Epithelial cell of umbilical artery (primary cell): ENCODE measurements around the gene RBM20. TPM values are rescaled to one million over a fixed set of nuclear protein-coding genes. Genes with fewer than 3 reads are reported as not detected.

Experiments used
- total RNA-seq: library from RNA; depleted of rRNA; stranded (reverse); fragments of >200 nt; gene quantifications from 2 replicates; pipeline ENCODE4 v1.2.3, GENCODE V29; 2014

RBM20 gene
- total RNA-seq, result under 0.01 TPM in 1 of 2 replicates, not detected in the other

DNA sequence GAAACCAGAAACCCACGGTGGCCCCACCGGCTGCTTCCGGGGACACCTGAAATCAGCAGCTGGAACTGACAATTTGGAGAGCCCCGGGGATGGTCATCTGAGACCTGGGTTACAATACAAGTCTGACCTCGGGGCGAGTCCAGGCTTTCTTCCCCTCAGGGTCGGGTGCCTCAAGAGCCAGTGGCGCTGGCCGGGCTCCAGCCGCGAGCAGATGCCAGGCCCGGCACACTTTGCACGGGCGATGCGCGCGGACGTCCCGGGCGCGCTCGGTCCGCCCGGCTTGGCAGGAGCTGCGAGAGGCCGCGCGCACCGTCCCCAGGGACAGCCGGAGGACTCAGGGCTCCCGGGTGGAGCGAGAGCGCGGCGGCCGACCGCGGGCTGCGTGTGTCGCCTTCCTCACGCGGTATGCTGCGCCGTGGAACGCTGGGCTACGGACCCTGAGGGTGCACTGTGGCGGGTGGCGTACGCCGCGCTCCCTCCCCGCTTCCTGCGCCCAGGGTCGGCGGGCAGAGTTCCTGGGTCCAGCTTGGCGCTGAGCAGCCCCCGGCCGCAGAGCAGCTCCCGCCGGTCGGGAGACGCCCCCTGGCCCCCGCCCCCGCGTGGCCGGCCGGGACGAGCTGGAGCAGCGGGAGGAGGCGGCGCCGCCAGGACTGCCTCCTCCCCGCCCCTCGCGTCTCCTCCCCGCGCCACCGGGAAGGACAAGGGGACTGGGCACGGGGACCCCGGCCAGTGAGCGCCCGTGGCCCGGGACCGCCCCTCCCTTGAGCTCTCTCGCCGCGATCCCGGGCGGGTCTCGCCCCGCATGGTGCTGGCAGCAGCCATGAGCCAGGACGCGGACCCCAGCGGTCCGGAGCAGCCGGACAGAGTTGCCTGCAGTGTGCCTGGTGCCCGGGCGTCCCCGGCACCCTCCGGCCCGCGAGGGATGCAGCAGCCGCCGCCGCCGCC is at the start of gene RBM20:
TSS of gene RBM20 (plus strand) at position 684 of the 945 bp plus-strand sequence. CDS start at position 803, 119 bp downstream.

DNA sequence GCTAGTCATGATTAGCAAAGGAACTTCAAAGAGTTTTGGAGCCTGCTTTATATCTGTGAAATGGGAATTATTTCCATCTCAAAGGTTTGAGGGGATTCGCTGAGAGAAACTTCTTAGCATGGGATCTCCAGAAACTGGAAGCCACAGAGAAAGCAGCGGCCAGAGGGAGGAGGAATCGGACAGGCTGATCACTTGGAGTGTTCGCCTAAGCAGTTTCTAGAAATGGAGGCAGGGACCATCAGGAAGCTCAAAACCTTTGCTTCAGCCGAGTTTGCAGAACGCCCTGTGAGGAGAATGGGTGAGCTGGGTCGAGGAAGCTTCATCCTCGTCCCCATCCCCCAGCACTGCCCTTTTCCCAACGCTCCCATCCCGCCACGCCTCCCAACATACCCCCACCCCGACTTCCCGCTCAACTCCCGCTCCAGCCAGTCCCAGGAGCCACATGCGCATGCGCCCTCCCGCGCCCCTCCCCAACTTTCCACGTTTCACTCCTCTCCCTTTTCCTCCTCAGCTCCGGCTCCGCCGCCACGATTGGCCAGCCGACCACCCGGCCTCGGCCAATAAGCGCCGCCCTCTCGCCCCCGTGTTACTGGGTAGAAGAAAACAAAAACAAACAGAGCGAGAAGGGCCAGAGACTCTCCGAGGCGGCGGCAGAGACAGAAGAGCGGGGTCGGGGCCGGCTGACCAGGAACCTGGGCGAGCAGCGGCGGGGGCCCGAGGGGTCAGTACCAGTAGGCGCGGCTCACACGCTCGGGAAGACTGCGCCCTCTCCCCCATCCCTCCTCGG is 227.4 kb downstream of the RBM20 start, which contains the start of gene PDCD4:
TSS of gene PDCD4 (plus strand) at position 631 of the 787 bp plus-strand sequence. CDS start 4,100 bp downstream, outside the sequence.

Other genes with a start within 250 kb of the RBM20 start
- 20.4 and 22.1 TPM in 2 replicates for gene DUSP5, start 146.4 kb upstream of the RBM20 start, total RNA-seq
- 27.9 and 35.1 TPM in 2 replicates for gene SMC3, start 76.6 kb upstream of the RBM20 start, total RNA-seq
- 37.7 and 41.6 TPM in 2 replicates for gene PDCD4, start 227.6 kb downstream of the RBM20 start, total RNA-seq